GM13976 (cell line): ENCODE measurements around the gene C14orf180.

Source experiments
- DNase-seq: peaks from one replicate; pipeline ENCODE4 v3.0.0; 2012; ENCODE audit warnings: low spot score
- CTCF ChIP-seq: IDR thresholded peaks from 2 replicates; pipeline ENCODE4 v1.5.1; 2012; ENCODE audit warnings: borderline replicate concordance, mild to moderate bottlenecking; ENCODE audit not compliant: insufficient read depth; ENCODE audit errors: extremely low read depth, missing control alignments, control extremely low read depth
- in situ Hi-C: fragments of 300-500 bp; cut with MboI; formaldehyde crosslinking; loops from one replicate; pipeline ENCODE4 v1.12.0; 2022; ENCODE audit warnings: low sequenced_read_pairs, mixed read lengths, inconsistent platforms; ENCODE audit not compliant: unreplicated experiment

Gene C14orf180

GRCh38 chr14:104596451-104596918 is 16.9 kb downstream of the C14orf180 start:
- in situ Hi-C loops = no loop called here
- DNase-seq = no peak
- TF ChIP-seq CTCF = no peak

- in situ Hi-C loops = no loop called here
- DNase-seq = no peak
- TF ChIP-seq CTCF = no peak
Observed at GRCh38 chr14:104596927-104597351, 17.4 kb downstream of the C14orf180 start.

- DNase-seq = no peak
- TF ChIP-seq CTCF = no peak
- in situ Hi-C loops = no loop called here
Observed at GRCh38 chr14:104597576-104597975, 18.0 kb downstream of the C14orf180 start.

- in situ Hi-C loops = no loop called here
- no peak for DNase-seq
- no peak for TF ChIP-seq CTCF
Observed at GRCh38 chr14:104598039-104598909, 18.7 kb downstream of the C14orf180 start.

GRCh38 chr14:104598910-104599273 is 19.3 kb downstream of the C14orf180 start:
- TF ChIP-seq CTCF = no peak
- DNase-seq = no peak
- in situ Hi-C loops = no loop called here

- TF ChIP-seq CTCF = no peak
- in situ Hi-C loops = no loop called here
- DNase-seq = no peak
Observed at GRCh38 chr14:104599446-104599845, 19.9 kb downstream of the C14orf180 start.
